Testis (tissue), 3 donors: Measurements from ENCODE around the gene IL26. TPM values are rescaled to one million over a fixed set of nuclear protein-coding genes. Genes with fewer than 3 reads are reported as not detected.

Experiments used
- DNase-seq: peaks from one replicate; pipeline ENCODE4 v3.0.0-alpha.2; 2019
- H3K27ac ChIP-seq, 2 donors: fragments of 200-600 bp; sonication (generic); one replicate each; pipeline ENCODE4 v1.5.1; 2019
- H3K27me3 ChIP-seq: fragments of 200-600 bp; sonication (generic); one replicate; pipeline ENCODE4 v1.5.1; 2019
- H3K36me3 ChIP-seq: fragments of 200-600 bp; sonication (generic); one replicate; pipeline ENCODE4 v1.5.1; 2017; ENCODE audit warnings: low read depth; ENCODE audit errors: missing control alignments
- H3K4me1 ChIP-seq: fragments of 200-600 bp; sonication (generic); one replicate; pipeline ENCODE4 v1.5.1; 2019
- H3K4me3 ChIP-seq, 2 donors: fragments of 200-600 bp; sonication (generic); one replicate each; pipeline ENCODE4 v1.5.1; 2017 to 2019
- H3K9me3 ChIP-seq: fragments of 200-600 bp; sonication (generic); one replicate; pipeline ENCODE4 v1.5.1; 2017
- POLR2A ChIP-seq: fragments of 450-650 bp; IDR thresholded peaks from one replicate; pipeline ENCODE4 v1.6.1; 2017; ENCODE audit warnings: antibody characterized with exemption, mild to moderate bottlenecking, moderate library complexity
- WGBS, 2 donors: methylation state at CpG; one replicate each; pipeline ENCODE4 v1.1.5; 2018; 5-methylcytosine and 5-hydroxymethylcytosine counted together
- intact Hi-C: fragments of 100-400 bp; cut with DNase I; formaldehyde crosslinking; loops from one replicate; pipeline ENCODE4 v1.15.1; 2023; ENCODE audit warnings: low total_unique reads
- polyA plus RNA-seq: library from polyadenylated mRNA; stranded (reverse); fragments of 350-450 nt; fragmentation: Illumina TruSeq; extraction: RNeasy Lipid Tissue Mini Kit (QIAGEN cat#74804); gene quantifications from one replicate; pipeline ENCODE4 v1.2.3, GENCODE V29; 2014; ENCODE audit warnings: low read depth, low replicate concordance; ENCODE audit not compliant: insufficient read depth
- total RNA-seq, 2 donors: library from RNA; depleted of rRNA; stranded (reverse); fragments of >200 nt; gene quantifications; one replicate each; pipeline ENCODE4 v1.2.3, GENCODE V29; 2016
- TF ChIP-seq, protein P1 (sequence below), 3 experiments: fragments of 450-650 bp in 2 of 3; fragments of 200-600 bp in 1 of 3; sonication (generic) in 1 of 3; IDR thresholded peaks; one replicate each; pipeline ENCODE4 v1.5.1; 2016 to 2019; ENCODE audit warnings: antibody characterized with exemption in 3 of 3, mild to moderate bottlenecking in 2 of 3, moderate library complexity in 1 of 3

Gene IL26
- total and polyA plus RNA-seq, 3 donors from 2014 or later, result not detected

DNA sequence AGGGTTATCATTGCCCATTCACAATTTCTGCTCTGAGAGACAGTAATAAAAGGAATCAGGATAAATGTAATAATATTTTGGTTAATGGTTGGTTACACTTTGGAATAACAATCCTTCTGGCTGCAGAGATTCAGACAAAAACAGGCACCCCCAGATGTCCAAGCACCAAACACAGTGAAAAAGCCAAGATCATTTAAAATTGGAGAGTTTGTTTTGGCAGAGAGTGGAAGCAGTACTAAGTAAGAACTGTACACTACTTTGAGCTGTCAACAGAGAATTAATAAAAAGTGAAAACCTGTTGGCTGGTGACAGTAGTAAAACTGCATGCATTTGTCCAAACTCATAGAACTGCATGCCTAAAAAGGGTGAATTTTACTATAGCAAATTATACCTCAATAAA is 43.4 kb upstream of the IL26 start:
- H3K27ac ChIP-seq, result no peak overlapping the region
- intact Hi-C loops, result no loop called here
- H3K4me3 ChIP-seq, result no peak overlapping the region
- no peak for DNase-seq
- H3K27me3 ChIP-seq, result no peaks in the 10 kb centered on the region
- H3K9me3 ChIP-seq, result no peaks in the 10 kb centered on the region
- H3K4me1 ChIP-seq, result no peaks in the 10 kb centered on the region
- no peaks in the 10 kb centered on the region for H3K36me3 ChIP-seq
- TF ChIP-seq POLR2A, result no peak
- TF ChIP-seq, protein P1, sequence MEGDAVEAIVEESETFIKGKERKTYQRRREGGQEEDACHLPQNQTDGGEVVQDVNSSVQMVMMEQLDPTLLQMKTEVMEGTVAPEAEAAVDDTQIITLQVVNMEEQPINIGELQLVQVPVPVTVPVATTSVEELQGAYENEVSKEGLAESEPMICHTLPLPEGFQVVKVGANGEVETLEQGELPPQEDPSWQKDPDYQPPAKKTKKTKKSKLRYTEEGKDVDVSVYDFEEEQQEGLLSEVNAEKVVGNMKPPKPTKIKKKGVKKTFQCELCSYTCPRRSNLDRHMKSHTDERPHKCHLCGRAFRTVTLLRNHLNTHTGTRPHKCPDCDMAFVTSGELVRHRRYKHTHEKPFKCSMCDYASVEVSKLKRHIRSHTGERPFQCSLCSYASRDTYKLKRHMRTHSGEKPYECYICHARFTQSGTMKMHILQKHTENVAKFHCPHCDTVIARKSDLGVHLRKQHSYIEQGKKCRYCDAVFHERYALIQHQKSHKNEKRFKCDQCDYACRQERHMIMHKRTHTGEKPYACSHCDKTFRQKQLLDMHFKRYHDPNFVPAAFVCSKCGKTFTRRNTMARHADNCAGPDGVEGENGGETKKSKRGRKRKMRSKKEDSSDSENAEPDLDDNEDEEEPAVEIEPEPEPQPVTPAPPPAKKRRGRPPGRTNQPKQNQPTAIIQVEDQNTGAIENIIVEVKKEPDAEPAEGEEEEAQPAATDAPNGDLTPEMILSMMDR (IDR thresholded peaks at IDR 0.05), result no peak

DNA sequence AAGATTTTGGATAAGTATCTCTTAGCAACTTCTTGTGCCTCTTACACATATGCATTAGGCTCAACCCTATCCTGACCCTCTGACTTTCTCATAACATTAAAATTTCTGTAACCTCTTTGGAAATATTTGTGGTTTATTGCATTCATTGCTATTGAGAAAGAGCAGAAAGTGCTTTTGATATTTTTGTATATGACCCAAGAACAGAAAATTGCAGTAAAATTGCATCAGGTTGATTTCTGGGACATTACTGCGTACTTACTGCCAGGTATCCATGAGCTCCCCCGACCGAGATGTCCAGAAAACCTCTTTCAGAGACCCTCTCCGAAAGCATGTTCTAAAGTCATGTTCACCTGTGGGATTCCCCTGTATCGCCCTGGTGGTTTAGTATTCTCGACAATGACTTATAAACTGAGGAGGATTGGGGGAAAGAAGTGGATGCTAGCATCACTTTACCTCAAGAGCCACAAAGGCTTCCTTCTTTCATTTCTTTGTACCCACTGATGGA is 42.3 kb upstream of the IL26 start:
- TF ChIP-seq, protein P1 (IDR thresholded peaks at IDR 0.05), result no peak
- TF ChIP-seq POLR2A, result no peak
- DNase-seq, result no peak
- H3K27ac ChIP-seq, result no peak overlapping the region
- intact Hi-C loops, result no loop called here
- H3K27me3 ChIP-seq, result no peaks in the 10 kb centered on the region
- no peaks in the 10 kb centered on the region for H3K36me3 ChIP-seq
- no peaks in the 10 kb centered on the region for H3K4me1 ChIP-seq
- H3K4me3 ChIP-seq, result no peak overlapping the region
- 90 to 91% methylated on average over 6 of the region's 6 CpGs for WGBS, 2 donors
- H3K9me3 ChIP-seq, result no peaks in the 10 kb centered on the region

DNA sequence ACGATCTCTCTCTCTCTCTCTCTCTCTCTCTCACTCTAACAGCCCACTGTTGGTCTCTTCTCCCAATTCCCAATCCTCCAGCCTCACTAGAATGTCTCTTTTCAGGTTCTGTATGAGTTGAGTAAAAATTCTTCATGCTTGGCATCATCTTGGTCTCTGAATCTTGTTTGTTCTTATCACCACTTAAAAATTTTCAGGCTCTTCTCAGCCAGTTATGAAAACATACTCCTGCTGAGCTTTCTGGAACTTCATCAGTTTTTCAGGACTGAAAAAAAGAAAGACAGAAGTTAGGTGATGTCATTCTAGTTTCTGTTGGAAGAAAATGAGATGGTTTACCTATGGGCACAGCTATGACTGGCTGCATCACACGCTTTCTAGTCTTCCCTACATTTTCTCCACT is 39.2 kb upstream of the IL26 start:
- no peak overlapping the region for H3K4me3 ChIP-seq
- H3K4me1 ChIP-seq, result no peaks in the 10 kb centered on the region
- H3K36me3 ChIP-seq, result no peaks in the 10 kb centered on the region
- no peak for DNase-seq
- no peak overlapping the region for H3K27ac ChIP-seq
- TF ChIP-seq, protein P1 (IDR thresholded peaks at IDR 0.05), result no peak
- no peak for TF ChIP-seq POLR2A
- intact Hi-C loops, result no loop called here
- no peaks in the 10 kb centered on the region for H3K27me3 ChIP-seq
- H3K9me3 ChIP-seq, result no peaks in the 10 kb centered on the region
- WGBS, 2 donors, result 72 to 74% methylated on average over 2 of the region's 2 CpGs

DNA sequence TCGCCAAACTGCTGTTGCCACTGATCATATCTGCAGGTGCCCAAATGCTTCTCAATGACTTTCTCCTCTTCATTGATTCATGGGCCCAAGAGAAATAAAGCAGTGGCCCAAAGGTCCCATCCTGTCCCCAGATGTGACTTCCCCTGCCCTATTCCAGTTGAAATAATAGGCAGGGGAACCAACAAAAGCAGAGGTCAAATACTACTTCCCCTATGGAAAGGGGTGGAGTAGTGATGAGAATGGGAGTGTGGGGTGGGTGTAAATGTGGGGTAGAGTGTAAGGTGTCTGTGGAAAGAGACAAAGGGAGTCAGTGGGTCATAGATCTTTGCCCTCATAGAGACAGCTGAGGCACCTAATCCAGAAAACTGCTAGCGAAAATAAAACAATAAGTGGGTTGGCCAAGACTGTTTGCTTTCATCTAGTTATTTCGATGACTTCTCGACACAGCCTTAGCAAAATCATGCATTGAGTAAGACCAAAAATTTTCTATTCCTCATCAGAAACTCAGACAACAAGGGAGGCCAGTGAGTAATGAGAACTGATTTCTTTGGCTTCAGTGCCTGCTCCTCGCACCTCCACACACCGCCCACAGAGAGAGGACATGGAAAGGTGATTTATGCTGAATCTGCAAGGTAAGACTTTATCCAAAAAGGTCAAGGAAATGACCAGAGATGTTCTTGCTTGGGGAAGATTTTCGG is 38.7 kb upstream of the IL26 start:
- Histone ChIP-seq H3K27ac (no peak overlapping the region), H3K27me3 (no peaks in the 10 kb centered on the region), H3K9me3 (no peaks in the 10 kb centered on the region), H3K4me1 (no peaks in the 10 kb centered on the region), H3K4me3 (no peak overlapping the region), H3K36me3 (no peaks in the 10 kb centered on the region)
- TF ChIP-seq, protein P1 (IDR thresholded peaks at IDR 0.05), result no peak
- no peak for TF ChIP-seq POLR2A
- DNase-seq, result no peak
- intact Hi-C loops, result no loop called here
- 88 to 90% methylated on average over 7 of the region's 7 CpGs for WGBS, 2 donors

DNA sequence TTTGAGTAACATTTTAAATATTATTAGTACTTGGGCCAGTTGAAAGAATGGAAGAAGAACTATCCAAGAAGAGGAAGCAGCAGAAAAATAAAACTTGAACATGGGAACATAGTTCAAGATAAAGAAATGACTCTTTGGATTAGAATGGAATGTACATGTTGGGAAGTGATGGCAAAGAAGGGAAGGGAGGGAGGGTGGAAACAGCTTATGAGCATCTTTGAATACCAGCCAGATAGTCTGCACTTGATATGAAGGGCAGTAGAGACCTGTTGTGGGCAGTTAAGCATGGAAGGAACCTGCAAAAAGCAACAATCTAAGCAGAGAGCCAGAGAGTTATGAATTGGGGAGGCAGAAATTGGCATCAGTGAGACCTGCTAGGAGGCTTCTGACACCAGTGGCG is 37.8 kb upstream of the IL26 start:
- 77 to 100% methylated on average over 1 of the region's 1 CpG for WGBS, 2 donors
- Histone ChIP-seq H3K9me3 (no peaks in the 10 kb centered on the region), H3K27ac (no peak overlapping the region), H3K4me1 (no peaks in the 10 kb centered on the region), H3K4me3 (no peak overlapping the region), H3K27me3 (no peaks in the 10 kb centered on the region), H3K36me3 (no peaks in the 10 kb centered on the region)
- DNase-seq, result no peak
- intact Hi-C loops, result no loop called here
- TF ChIP-seq, protein P1 (IDR thresholded peaks at IDR 0.05), result no peak
- no peak for TF ChIP-seq POLR2A
